Measurements from ENCODE around the gene GPR39. TPM values are rescaled to one million over a fixed set of nuclear protein-coding genes. Genes with fewer than 3 reads are reported as not detected.
"Not testable (repeated sequence)": the region's sequence is repeated elsewhere in the genome, so short reads cannot be mapped to it uniquely, and the experiment has no call there.

The GPR39 gene
- total RNA-seq, 2 experiments from 2014 or later: not detected

- intact Hi-C loops (cut with micrococcal nuclease): no loop called here
- no peak overlapping the region for H3K4me3 Mint-ChIP-seq
- no peak for TF ChIP-seq CTCF (IDR thresholded peaks at IDR 0.05)
- ChIA-PET POLR2A (no interaction called here), CTCF (no interaction called here)
- H3K27me3 Mint-ChIP-seq: no peaks in the 10 kb centered on the region
- no peaks in the 10 kb centered on the region for H3K4me1 Mint-ChIP-seq (ENCODE audit: low read depth)
- H3K36me3 Mint-ChIP-seq (ENCODE audit: low read depth): no peaks in the 10 kb centered on the region
- no peaks in the 10 kb centered on the region for H3K9me3 Mint-ChIP-seq
- DNase-seq (no peak), ATAC-seq (no peak)
- H3K27ac Mint-ChIP-seq: no peak overlapping the region
Measured at GRCh38 chr2:132519566-132519965, 103.0 kb downstream of the GPR39 start.

- Mint-ChIP-seq H3K27me3 (no peaks in the 10 kb centered on the region), H3K4me3 (no peak overlapping the region), H3K9me3 (no peaks in the 10 kb centered on the region), H3K27ac (no peak overlapping the region), H3K4me1 (ENCODE audit: low read depth) (no peaks in the 10 kb centered on the region), H3K36me3 (ENCODE audit: low read depth) (no peaks in the 10 kb centered on the region)
- ATAC-seq: no peak
- ChIA-PET CTCF (no interaction called here), POLR2A (no interaction called here)
- intact Hi-C loops (cut with micrococcal nuclease): no loop called here
- no peak for TF ChIP-seq CTCF (IDR thresholded peaks at IDR 0.05)
- no peak for DNase-seq
Measured at GRCh38 chr2:132521341-132521740, 104.7 kb downstream of the GPR39 start.

DNA sequence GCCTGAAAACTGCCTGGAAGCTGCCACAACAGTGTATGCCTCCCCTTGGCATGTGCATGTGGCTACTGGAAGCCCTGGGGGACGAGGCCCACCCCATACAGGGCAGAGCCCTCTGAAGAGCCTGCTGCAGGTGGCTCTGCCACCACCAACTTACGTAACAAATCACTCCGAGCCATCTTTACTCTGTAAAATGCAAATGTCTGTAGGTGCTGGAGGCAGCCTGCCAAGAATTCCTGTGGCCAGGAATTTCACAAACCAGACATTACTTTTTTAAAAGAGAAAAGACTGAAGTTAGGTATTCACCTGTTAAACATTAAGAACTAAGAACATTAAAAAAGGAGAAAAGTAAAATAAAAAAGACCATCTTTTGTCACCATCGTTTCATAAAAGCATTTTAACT, 106.3 kb downstream of the GPR39 start:
- CTCF ChIA-PET: no interaction called here
- H3K4me3 Mint-ChIP-seq: no peak overlapping the region
- TF ChIP-seq CTCF (IDR thresholded peaks at IDR 0.05): no peak
- H3K27me3 Mint-ChIP-seq: no peaks in the 10 kb centered on the region
- no peaks in the 10 kb centered on the region for H3K4me1 Mint-ChIP-seq (ENCODE audit: low read depth)
- intact Hi-C loops (cut with micrococcal nuclease): no loop called here
- DNase-seq (no peak), ATAC-seq (no peak)
- H3K36me3 Mint-ChIP-seq (ENCODE audit: low read depth): no peaks in the 10 kb centered on the region
- POLR2A ChIA-PET: no interaction called here
- no peaks in the 10 kb centered on the region for H3K9me3 Mint-ChIP-seq
- no peak overlapping the region for H3K27ac Mint-ChIP-seq

DNA sequence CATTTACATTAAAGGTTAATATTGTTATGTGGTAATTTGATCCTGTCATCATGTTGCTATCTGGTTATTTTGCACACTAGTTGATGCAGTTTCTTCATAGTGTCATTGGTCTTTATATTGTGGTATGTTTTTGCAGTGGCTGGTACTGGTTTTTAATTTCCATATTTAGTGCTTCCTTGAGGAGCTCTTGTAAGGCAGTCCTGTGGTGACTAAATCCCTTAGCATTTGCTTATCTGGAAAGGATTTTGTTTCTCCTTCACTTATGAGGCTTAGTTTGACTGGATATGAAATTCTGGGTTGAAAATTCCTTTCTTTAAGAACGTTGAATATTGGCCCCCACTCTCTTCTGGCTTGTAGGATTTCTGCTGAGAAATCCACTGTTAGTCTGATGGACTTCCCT, 120.5 kb downstream of the GPR39 start:
- intact Hi-C loops (cut with micrococcal nuclease); ATAC-seq; DNase-seq; H3K27me3 Mint-ChIP-seq; H3K36me3 Mint-ChIP-seq (ENCODE audit: low read depth); H3K27ac Mint-ChIP-seq; POLR2A ChIA-PET; CTCF ChIA-PET; H3K4me3 Mint-ChIP-seq; H3K9me3 Mint-ChIP-seq; H3K4me1 Mint-ChIP-seq (ENCODE audit: low read depth): not testable (repeated sequence)

DNA sequence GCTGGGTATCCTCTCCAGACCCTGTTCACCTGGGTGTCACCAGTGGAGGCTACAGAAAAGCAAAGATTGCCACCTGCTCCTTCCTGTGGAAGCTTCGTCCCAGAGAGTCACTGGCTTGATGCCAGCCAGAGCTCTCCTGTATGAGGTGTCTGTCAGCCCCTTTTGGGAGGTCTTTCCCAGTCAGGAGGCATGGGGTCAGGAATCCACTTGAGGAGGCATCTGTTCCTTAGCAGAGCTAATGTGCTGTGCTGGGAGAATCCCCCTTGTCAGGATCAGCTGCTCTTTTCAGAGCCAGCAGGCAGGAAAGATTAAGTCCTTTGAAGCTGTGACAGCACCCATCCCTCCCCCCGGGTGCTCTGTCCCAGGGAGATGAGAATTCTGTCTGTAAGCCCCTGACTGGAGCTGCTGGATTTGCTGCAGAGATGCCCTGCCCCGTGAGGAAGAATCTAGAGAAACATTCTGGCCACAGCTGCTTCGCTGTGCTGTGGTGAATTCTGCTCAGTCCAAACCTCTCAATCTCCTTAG, 121.8 kb downstream of the GPR39 start:
- TF ChIP-seq CTCF (IDR thresholded peaks at IDR 0.05): no peak
- H3K9me3 Mint-ChIP-seq: peaks cover 6% of the 10 kb centered on the region

DNA sequence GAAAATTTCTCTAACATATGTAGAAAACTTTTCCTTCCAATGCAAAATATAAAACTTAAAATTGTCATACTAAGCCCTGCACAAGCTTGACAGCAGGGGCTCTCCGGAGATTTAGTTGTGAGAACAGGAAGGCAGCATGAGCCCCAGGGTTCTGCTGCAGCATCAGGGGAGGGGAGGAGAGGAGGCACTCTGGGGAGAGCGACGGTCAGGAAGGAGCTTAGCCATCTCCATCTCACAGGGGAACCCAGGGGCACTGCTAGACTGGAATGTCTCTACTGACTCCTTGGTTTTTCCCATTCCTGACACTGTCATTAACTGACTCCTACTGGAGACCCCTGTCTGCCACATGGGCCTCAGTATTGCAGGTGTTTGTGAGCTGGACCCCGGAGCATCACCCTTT, 123.6 kb downstream of the GPR39 start:
- POLR2A ChIA-PET: no interaction called here
- CTCF ChIA-PET: no interaction called here
- DNase-seq: no peak
- no peaks in the 10 kb centered on the region for H3K36me3 Mint-ChIP-seq (ENCODE audit: low read depth)
- H3K27me3 Mint-ChIP-seq: no peaks in the 10 kb centered on the region
- H3K4me3 Mint-ChIP-seq: no peak overlapping the region
- no peak for ATAC-seq
- intact Hi-C loops (cut with micrococcal nuclease): loop anchor here (10.0 kb wide), 1 partner anchor 635 kb away; no protein-coding TSS in a partner anchor
- TF ChIP-seq CTCF (IDR thresholded peaks at IDR 0.05): no peak
- no peak overlapping the region for H3K27ac Mint-ChIP-seq
- peaks cover 6% of the 10 kb centered on the region for H3K9me3 Mint-ChIP-seq
- no peaks in the 10 kb centered on the region for H3K4me1 Mint-ChIP-seq (ENCODE audit: low read depth)

More for the DNA sequence above, 121.8 kb downstream of the GPR39 start:
- ChIA-PET CTCF (no interaction called here), POLR2A (no interaction called here)
- no peaks in the 10 kb centered on the region for H3K27me3 Mint-ChIP-seq
- no peak overlapping the region for H3K4me3 Mint-ChIP-seq
- H3K27ac Mint-ChIP-seq: no peak overlapping the region
- intact Hi-C loops (cut with micrococcal nuclease): no loop called here
- H3K36me3 Mint-ChIP-seq (ENCODE audit: low read depth): no peaks in the 10 kb centered on the region
- H3K4me1 Mint-ChIP-seq (ENCODE audit: low read depth): no peaks in the 10 kb centered on the region
- ATAC-seq (no peak), DNase-seq (no peak)
